Right atrium auricular region (tissue), 2 donors: ENCODE data around the gene KLF16. TPM values are rescaled to one million over a fixed set of nuclear protein-coding genes. Genes with fewer than 3 reads are reported as not detected.

Experiments used
- DNase-seq: peaks from one replicate; pipeline ENCODE4 v3.0.0-alpha.2; 2019; ENCODE audit warnings: low spot score
- H3K27ac ChIP-seq, 2 donors: fragments of 200-600 bp; sonication (generic); 1 replicate in 1 of 2; 2 replicates in 1 of 2; pipeline ENCODE4 v1.5.1; 2016 to 2019
- H3K27me3 ChIP-seq, 2 donors: fragments of 200-600 bp; sonication (generic); one replicate each; pipeline versions ENCODE4 v1.5.1 to v1.6.0; 2017 to 2019
- H3K36me3 ChIP-seq: fragments of 200-600 bp; sonication (generic); one replicate; pipeline ENCODE4 v1.5.1; 2016
- H3K4me1 ChIP-seq, 2 donors: fragments of 200-600 bp; sonication (generic); one replicate each; pipeline versions ENCODE4 v1.5.1 to v1.6.0; 2017 to 2019
- H3K4me3 ChIP-seq, 2 donors: fragments of 200-600 bp; sonication (generic); 1 replicate in 1 of 2; 2 replicates in 1 of 2; pipeline ENCODE4 v1.5.1; 2017 to 2019; ENCODE audit warnings: mild to moderate bottlenecking in 1 of 2, moderate library complexity in 1 of 2
- H3K9me3 ChIP-seq, 2 donors: fragments of 200-600 bp; sonication (generic); one replicate each; pipeline ENCODE4 v1.5.1; 2019
- CTCF ChIP-seq, 2 donors: fragments of 200-600 bp; sonication (generic); IDR thresholded peaks; one replicate each; pipeline ENCODE4 v1.5.1; 2019; ENCODE audit warnings: antibody characterized with exemption in 2 of 2
- total RNA-seq, 2 donors: library from RNA; depleted of rRNA; stranded (reverse); fragments of >200 nt; gene quantifications; one replicate each; pipeline ENCODE4 v1.1.0, GENCODE V29; 2016

Gene KLF16
- total RNA-seq, 2 donors from 2014 or later, result 4.4 to 5.6 TPM

GRCh38 chr19:1830978-1831377, 32.4 kb downstream of the KLF16 start:
- H3K36me3 ChIP-seq, result peaks cover 25% of the 10 kb centered on the region
- no peak for DNase-seq
- no peaks in the 10 kb centered on the region for H3K9me3 ChIP-seq
- no peaks in the 10 kb centered on the region for H3K27me3 ChIP-seq
- H3K4me3 ChIP-seq, result no peak overlapping the region
- H3K4me1 ChIP-seq, result peaks cover 0 to 29% of the 10 kb centered on the region in 2 donors
- TF ChIP-seq CTCF (IDR thresholded peaks at IDR 0.05), result no peak
- H3K27ac ChIP-seq, result no peak overlapping the region

GRCh38 chr19:1830568-1830967, 32.8 kb downstream of the KLF16 start:
- Histone ChIP-seq H3K27ac (no peak overlapping the region), H3K36me3 (peaks cover 25% of the 10 kb centered on the region), H3K9me3 (no peaks in the 10 kb centered on the region), H3K27me3 (no peaks in the 10 kb centered on the region), H3K4me3 (no peak overlapping the region), H3K4me1 (peaks cover 0 to 29% of the 10 kb centered on the region in 2 donors)
- no peak for DNase-seq
- TF ChIP-seq CTCF (IDR thresholded peaks at IDR 0.05), result no peak

GRCh38 chr19:1829958-1830357, 33.4 kb downstream of the KLF16 start:
- Histone ChIP-seq H3K27me3 (no peaks in the 10 kb centered on the region), H3K9me3 (no peaks in the 10 kb centered on the region), H3K27ac (no peak overlapping the region), H3K4me3 (no peak overlapping the region), H3K36me3 (peaks cover 25% of the 10 kb centered on the region), H3K4me1 (peaks cover 0 to 26% of the 10 kb centered on the region in 2 donors)
- DNase-seq, result no peak
- TF ChIP-seq CTCF (IDR thresholded peaks at IDR 0.05), result no peak

GRCh38 chr19:1828279-1829238, 34.8 kb downstream of the KLF16 start:
- TF ChIP-seq CTCF (IDR thresholded peaks at IDR 0.05), result no peak
- no peaks in the 10 kb centered on the region for H3K9me3 ChIP-seq

GRCh38 chr19:1827566-1828278, 35.7 kb downstream of the KLF16 start:
- H3K9me3 ChIP-seq, result no peaks in the 10 kb centered on the region
- peaks cover 41% of the 10 kb centered on the region for H3K36me3 ChIP-seq
- no peaks in the 10 kb centered on the region for H3K27me3 ChIP-seq
- no peak overlapping the region for H3K27ac ChIP-seq
- no peak for TF ChIP-seq CTCF (IDR thresholded peaks at IDR 0.05)
- no peak for DNase-seq
- H3K4me1 ChIP-seq, result peaks cover 0 to 10% of the 10 kb centered on the region in 2 donors
- no peak overlapping the region for H3K4me3 ChIP-seq

More at GRCh38 chr19:1828279-1829238, 34.8 kb downstream of the KLF16 start:
- no peak overlapping the region for H3K27ac ChIP-seq
- peaks cover 34% of the 10 kb centered on the region for H3K36me3 ChIP-seq
- no peak for DNase-seq
- no peak overlapping the region for H3K4me3 ChIP-seq
- peaks cover 0 to 17% of the 10 kb centered on the region in 2 donors for H3K4me1 ChIP-seq
- H3K27me3 ChIP-seq, result no peaks in the 10 kb centered on the region
